ENCODE measurements around the gene HES4.
A peak's percentile ranks its signal among the peaks of the same experiment; 100 is the strongest.

Gene HES4

DNA sequence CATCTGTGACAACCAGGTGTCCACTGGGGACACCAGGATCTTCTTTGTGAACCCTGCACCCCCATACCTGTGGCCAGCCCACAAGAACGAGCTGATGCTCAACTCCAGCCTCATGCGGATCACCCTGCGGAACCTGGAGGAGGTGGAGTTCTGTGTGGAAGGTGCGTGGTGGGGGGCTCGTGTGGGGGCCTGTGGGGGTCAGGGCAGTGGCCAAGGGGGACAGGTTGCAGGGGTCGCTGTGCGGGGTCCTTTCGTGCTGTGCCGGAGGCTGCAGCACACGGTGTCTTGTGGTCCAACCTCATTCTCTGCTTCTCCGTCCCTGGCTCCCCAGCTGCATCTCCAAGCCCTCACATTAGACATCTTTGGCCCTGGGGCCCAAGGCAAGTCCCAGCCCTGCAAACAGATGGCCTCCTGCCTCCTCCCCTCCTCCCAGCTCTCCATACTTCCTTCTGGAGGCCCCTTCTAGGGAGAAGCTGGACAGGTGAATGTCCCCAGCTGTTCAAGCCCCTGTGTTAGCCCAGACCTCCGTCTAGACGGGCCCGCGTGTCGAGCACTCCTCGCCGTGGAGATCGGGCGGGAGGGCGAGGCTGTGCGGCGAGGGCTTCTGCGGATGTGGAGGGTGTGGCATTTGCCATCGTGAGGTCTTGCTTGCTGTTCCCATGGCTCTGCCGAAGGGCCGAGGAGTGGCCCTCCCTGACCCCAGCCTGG is 22.6 kb upstream of the HES4 start:
- in situ Hi-C loops (cut with HindIII; ENCODE audit: low sequenced_read_pairs): no loop called here
- H3K4me3 ChIP-seq (ENCODE audit: low read depth, low read length): no peak overlapping the region
- TF ChIP-seq, protein P1, sequence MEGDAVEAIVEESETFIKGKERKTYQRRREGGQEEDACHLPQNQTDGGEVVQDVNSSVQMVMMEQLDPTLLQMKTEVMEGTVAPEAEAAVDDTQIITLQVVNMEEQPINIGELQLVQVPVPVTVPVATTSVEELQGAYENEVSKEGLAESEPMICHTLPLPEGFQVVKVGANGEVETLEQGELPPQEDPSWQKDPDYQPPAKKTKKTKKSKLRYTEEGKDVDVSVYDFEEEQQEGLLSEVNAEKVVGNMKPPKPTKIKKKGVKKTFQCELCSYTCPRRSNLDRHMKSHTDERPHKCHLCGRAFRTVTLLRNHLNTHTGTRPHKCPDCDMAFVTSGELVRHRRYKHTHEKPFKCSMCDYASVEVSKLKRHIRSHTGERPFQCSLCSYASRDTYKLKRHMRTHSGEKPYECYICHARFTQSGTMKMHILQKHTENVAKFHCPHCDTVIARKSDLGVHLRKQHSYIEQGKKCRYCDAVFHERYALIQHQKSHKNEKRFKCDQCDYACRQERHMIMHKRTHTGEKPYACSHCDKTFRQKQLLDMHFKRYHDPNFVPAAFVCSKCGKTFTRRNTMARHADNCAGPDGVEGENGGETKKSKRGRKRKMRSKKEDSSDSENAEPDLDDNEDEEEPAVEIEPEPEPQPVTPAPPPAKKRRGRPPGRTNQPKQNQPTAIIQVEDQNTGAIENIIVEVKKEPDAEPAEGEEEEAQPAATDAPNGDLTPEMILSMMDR (IDR thresholded peaks at IDR 0.05; ENCODE audit: low read depth, low read length): no peak
- no peak for DNase-seq (ENCODE audit: low read depth, low spot score)

- in situ Hi-C loops (cut with HindIII; ENCODE audit: low sequenced_read_pairs): no loop called here
- DNase-seq (ENCODE audit: low read depth, low spot score): peak; percentile 68
- H3K4me3 ChIP-seq (ENCODE audit: low read depth, low read length): peak overlapping the region; percentile 58
- TF ChIP-seq, protein P1 (IDR thresholded peaks at IDR 0.05; ENCODE audit: low read depth, low read length): no peak
Observed at GRCh38 chr1:1021920-1022259, 22.0 kb upstream of the HES4 start.

- DNase-seq (ENCODE audit: low read depth, low spot score): peak; percentile 81
- in situ Hi-C loops (cut with HindIII; ENCODE audit: low sequenced_read_pairs): no loop called here
- TF ChIP-seq, protein P1 (IDR thresholded peaks at IDR 0.05; ENCODE audit: low read depth, low read length): no peak
- peak overlapping the region; percentile 58 for H3K4me3 ChIP-seq (ENCODE audit: low read depth, low read length)
Observed at GRCh38 chr1:1021010-1021919, 21.4 kb upstream of the HES4 start.

DNA sequence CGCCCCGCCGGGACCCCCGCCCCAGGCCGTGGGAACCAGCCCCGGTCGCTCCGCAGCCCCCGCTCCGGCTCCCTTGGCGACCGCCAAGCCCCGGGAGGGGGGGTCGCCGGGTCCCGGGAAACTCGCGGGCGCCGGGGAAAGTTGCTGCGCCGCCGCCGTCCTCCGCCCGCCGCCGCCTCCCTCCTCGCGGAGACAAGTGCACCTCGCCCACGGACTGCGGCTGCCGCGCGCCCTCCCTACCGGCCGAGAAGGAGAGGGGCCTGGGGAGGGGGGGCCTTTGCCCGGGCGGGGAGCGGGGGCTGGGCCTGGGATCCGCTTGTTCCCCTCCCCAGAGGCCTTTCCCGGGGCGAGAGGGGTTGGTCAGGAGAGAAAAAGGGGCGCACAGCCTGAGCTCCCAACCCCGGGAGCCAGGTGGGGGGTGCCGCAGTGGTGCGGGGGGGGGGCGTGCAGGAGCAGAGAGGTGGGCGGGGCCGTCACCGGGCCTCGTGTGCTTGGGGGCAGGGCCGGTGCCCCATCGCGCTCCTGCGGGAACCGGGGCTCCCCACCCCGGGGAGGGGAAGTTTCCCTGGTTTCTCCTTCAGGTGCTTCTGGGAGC is 20.6 kb upstream of the HES4 start:
- TF ChIP-seq, protein P1 (IDR thresholded peaks at IDR 0.05; ENCODE audit: low read depth, low read length): no peak
- peak overlapping the region; percentile 58 for H3K4me3 ChIP-seq (ENCODE audit: low read depth, low read length)
- no peak for DNase-seq (ENCODE audit: low read depth, low spot score)
- in situ Hi-C loops (cut with HindIII; ENCODE audit: low sequenced_read_pairs): no loop called here

DNA sequence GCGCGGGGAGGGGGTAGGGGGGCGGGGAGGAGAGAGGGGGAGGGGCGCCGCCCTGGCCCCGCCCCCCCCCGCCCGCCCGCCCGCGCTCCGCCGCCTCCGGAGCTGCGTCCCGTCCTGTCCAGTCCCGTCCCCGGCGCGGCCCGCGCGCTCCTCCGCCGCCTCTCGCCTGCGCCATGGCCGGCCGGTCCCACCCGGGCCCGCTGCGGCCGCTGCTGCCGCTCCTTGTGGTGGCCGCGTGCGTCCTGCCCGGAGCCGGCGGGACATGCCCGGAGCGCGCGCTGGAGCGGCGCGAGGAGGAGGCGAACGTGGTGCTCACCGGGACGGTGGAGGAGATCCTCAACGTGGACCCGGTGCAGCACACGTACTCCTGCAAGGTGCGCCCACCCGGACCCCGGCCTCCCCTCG is 20.1 kb upstream of the HES4 start, which contains the start of gene AGRN:
Gene AGRN, plus strand, starts transcription at position 121 of the 405 bp plus-strand sequence. Its CDS starts 53 bp downstream, at position 174.
- in situ Hi-C loops (cut with HindIII; ENCODE audit: low sequenced_read_pairs): no loop called here
- no peak for DNase-seq (ENCODE audit: low read depth, low spot score)
- H3K4me3 ChIP-seq (ENCODE audit: low read depth, low read length): peak within 1 kb of the TSS; percentile 58
- TF ChIP-seq, protein P1 (IDR thresholded peaks at IDR 0.05; ENCODE audit: low read depth, low read length): no peak
